HepG2 (cell line): Measurements from ENCODE around the gene DCAKD. TPM values are rescaled to one million over a fixed set of nuclear protein-coding genes. Genes with fewer than 3 reads are reported as not detected.

Experiments
- AGO2 ChIP-seq: fragments of 200-400 bp; formaldehyde crosslinking; optimal IDR thresholded peaks from 2 replicates; pipeline ENCODE3; 2017; ENCODE audit warnings: mild to moderate bottlenecking, low read depth, low read length, moderate library complexity
- ATF1 ChIP-seq: IDR thresholded peaks from 2 replicates; pipeline ENCODE4 v1.6.1; 2016; ENCODE audit warnings: mild to moderate bottlenecking, control low read depth
- BCL6 ChIP-seq: IDR thresholded peaks from 2 replicates; pipeline ENCODE4 v1.6.1; 2016; ENCODE audit warnings: missing genetic modification reagents, missing compliant biosample characterization
- IRX3 ChIP-seq: sonication (generic); formaldehyde crosslinking; IDR thresholded peaks from 2 replicates; pipeline ENCODE4 v1.8.1; 2023; ENCODE audit warnings: mild to moderate bottlenecking, low read depth, missing genetic modification reagents, borderline replicate concordance
- KLF9 ChIP-seq: IDR thresholded peaks from 2 replicates; pipeline ENCODE4 v1.6.1; 2016; ENCODE audit warnings: low read depth
- MED1 ChIP-seq: sonication (generic); formaldehyde crosslinking; IDR thresholded peaks from 2 replicates; pipeline ENCODE4 v1.4.0; 2020; ENCODE audit warnings: missing genetic modification reagents
- MLLT10 ChIP-seq: sonication (generic); formaldehyde crosslinking; IDR thresholded peaks from 2 replicates; pipeline ENCODE4 v1.4.0; 2020; ENCODE audit warnings: missing genetic modification reagents
- NR2F6 ChIP-seq, 2 experiments: IDR thresholded peaks; 2 replicates each; pipeline ENCODE4 v1.6.1; 2016; ENCODE audit warnings: antibody characterized with exemption in 1 of 2, mild to moderate bottlenecking in 1 of 2
- PREB ChIP-seq: sonication (generic); formaldehyde crosslinking; IDR thresholded peaks from 2 replicates; pipeline ENCODE4 v1.4.0; 2020; ENCODE audit warnings: missing genetic modification reagents
- THAP9 ChIP-seq: sonication (generic); formaldehyde crosslinking; IDR thresholded peaks from 2 replicates; pipeline ENCODE4; 2020; ENCODE audit warnings: missing genetic modification reagents, mild to moderate bottlenecking, borderline replicate concordance
- ZHX2 ChIP-seq, 2 experiments: sonication (generic) in 1 of 2; formaldehyde crosslinking in 1 of 2; IDR thresholded peaks; 2 replicates each; pipeline versions ENCODE4 v1.6.1 to v1.9.0; 2014 to 2022; ENCODE audit warnings: antibody characterized with exemption in 1 of 2, borderline replicate concordance in 1 of 2, inconsistent platforms in 1 of 2, low read depth in 1 of 2, missing genetic modification reagents in 1 of 2
- ZNF207 ChIP-seq: fragments of 450-650 bp; IDR thresholded peaks from 2 replicates; pipeline ENCODE4 v1.6.1; 2016; ENCODE audit warnings: antibody characterized with exemption, borderline replicate concordance
- ZNF335 ChIP-seq: sonication (generic); formaldehyde crosslinking; IDR thresholded peaks from 2 replicates; pipeline ENCODE4 v1.4.0; 2020; ENCODE audit warnings: missing genetic modification reagents
- ZNF451 ChIP-seq: sonication (generic); formaldehyde crosslinking; IDR thresholded peaks from 2 replicates; pipeline ENCODE4 v1.5.0; 2020; ENCODE audit warnings: mild to moderate bottlenecking, missing genetic modification reagents
- ZNF468 ChIP-seq: sonication (generic); formaldehyde crosslinking; IDR thresholded peaks from 2 replicates; pipeline ENCODE4 v1.8.0; 2022; ENCODE audit warnings: mild to moderate bottlenecking, moderate library complexity, missing genetic modification reagents
- ZXDC ChIP-seq: sonication (generic); formaldehyde crosslinking; IDR thresholded peaks from 2 replicates; pipeline ENCODE4 v1.5.0; 2020; ENCODE audit warnings: mild to moderate bottlenecking, missing genetic modification reagents
- polyA plus RNA-seq, 8 experiments: library from polyadenylated mRNA; depleted of rRNA in 3 of 8; stranded (reverse) in 7 of 8; unstranded in 1 of 8; fragments of >200 nt; fragmentation: Illumina TruSeq in 4 of 8; extraction: Trizol in 4 of 8; gene quantifications; 2 replicates each; pipeline versions ENCODE4 v1.2.1 to v1.2.3, GENCODE V29; 2011 to 2016; ENCODE audit warnings: low read depth in 4 of 8, missing spikeins in 1 of 8, mixed read lengths in 1 of 8; ENCODE audit not compliant: insufficient read depth in 1 of 8
- total RNA-seq, 5 experiments: library from RNA; depleted of rRNA; stranded (reverse); fragments of >200 nt; fragmentation: Illumina TruSeq; extraction: Trizol; gene quantifications; 2 replicates each; pipeline ENCODE4 v1.2.3, GENCODE V29; 2016; ENCODE audit warnings: low read depth in 1 of 5

DCAKD gene
- total and polyA plus RNA-seq, 2 of the 13 experiments (the other 11 are each of a cell fraction or from before 2014, with no cell fraction given), result 25.9 to 29.2 TPM

- TF ChIP-seq ZXDC (CRISPR knock-in tag) (no peak), AGO2 (no peak), MED1 (CRISPR knock-in tag) (peak; percentile 39; the same call in 1 of the 2 replicates), PREB (CRISPR knock-in tag) (no peak), ZNF335 (no peak), NR2F6 (IDR thresholded peaks at IDR 0.05) (peak; percentile 81), NR2F6 (CRISPR knock-in tag; IDR thresholded peaks at IDR 0.05) (peak; percentile 82; the same call in 1 of the 2 replicates), KLF9 (CRISPR knock-in tag) (no peak), THAP9 (no peak), IRX3 (CRISPR knock-in tag) (no peak), MLLT10 (CRISPR knock-in tag) (no peak), ZNF468 (CRISPR knock-in tag) (no peak), ZNF207 (no peak), ZHX2 (IDR thresholded peaks at IDR 0.05; ENCODE audit: low read depth) (no peak), ZHX2 (CRISPR knock-in tag; IDR thresholded peaks at IDR 0.05; ENCODE audit: borderline replicate concordance) (no peak), BCL6 (CRISPR knock-in tag) (peak; percentile 44; the same call in 1 of the 2 replicates), ZNF451 (CRISPR knock-in tag) (no peak), ATF1 (CRISPR knock-in tag) (peak; percentile 35; the same call in 1 of the 2 replicates)
Measured at GRCh38 chr17:44981221-44981968, 70.0 kb downstream of the DCAKD start (continued).
